GM12875 (cell line): Measurements from ENCODE around the gene ABCG1.

ENCODE experiments used
- H3K4me3 ChIP-seq: one replicate; pipeline ENCODE4 v1.5.1; 2011; ENCODE audit warnings: low read depth, low read length, control low read depth
- TF ChIP-seq, protein P1 (sequence below): IDR thresholded peaks from 2 replicates; pipeline ENCODE4 v1.5.1; 2011; ENCODE audit warnings: low read depth, mild to moderate bottlenecking, control low read depth, inconsistent platforms, low read length, moderate library complexity, borderline replicate concordance; ENCODE audit not compliant: insufficient read depth

The ABCG1 gene

DNA sequence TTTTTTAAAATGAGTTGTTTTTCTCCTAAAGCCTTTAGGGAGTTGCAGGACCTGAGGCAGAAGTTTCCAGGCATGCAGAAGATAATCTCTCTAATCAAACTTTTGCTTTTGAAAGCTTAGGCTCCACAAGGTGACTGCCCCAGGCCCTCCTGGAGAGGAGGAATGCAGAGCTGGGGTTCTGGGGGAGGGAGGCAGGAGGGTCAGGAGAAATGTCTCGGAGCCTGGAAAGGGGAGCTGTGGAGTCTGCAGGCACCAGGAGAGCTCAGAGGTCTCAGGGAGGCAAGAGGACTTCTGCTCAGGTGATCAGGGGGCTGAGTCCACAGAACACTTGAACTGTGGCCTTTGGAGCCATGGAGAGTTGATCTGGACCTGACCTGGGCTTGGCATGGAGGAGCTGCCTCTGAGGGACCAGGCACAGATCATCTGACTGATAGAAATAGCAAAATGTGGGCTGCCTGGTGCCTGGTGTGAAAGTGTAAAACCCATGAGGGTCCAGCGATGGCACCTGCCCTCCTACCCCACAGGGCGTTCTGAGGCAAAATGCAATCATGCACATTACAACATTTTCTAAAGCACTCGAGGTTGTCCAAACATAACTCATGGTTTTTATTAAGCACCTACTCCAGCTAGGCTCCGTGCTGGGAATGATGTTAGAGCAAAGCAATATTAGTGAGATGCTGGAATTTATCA, 10.0 kb upstream of the ABCG1 start:
- TF ChIP-seq, protein P1, sequence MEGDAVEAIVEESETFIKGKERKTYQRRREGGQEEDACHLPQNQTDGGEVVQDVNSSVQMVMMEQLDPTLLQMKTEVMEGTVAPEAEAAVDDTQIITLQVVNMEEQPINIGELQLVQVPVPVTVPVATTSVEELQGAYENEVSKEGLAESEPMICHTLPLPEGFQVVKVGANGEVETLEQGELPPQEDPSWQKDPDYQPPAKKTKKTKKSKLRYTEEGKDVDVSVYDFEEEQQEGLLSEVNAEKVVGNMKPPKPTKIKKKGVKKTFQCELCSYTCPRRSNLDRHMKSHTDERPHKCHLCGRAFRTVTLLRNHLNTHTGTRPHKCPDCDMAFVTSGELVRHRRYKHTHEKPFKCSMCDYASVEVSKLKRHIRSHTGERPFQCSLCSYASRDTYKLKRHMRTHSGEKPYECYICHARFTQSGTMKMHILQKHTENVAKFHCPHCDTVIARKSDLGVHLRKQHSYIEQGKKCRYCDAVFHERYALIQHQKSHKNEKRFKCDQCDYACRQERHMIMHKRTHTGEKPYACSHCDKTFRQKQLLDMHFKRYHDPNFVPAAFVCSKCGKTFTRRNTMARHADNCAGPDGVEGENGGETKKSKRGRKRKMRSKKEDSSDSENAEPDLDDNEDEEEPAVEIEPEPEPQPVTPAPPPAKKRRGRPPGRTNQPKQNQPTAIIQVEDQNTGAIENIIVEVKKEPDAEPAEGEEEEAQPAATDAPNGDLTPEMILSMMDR = no peak
- H3K4me3 ChIP-seq = no peak overlapping the region

GRCh38 chr21:42209801-42210479, 9.0 kb upstream of the ABCG1 start:
- TF ChIP-seq, protein P1 = no peak
- no peak overlapping the region for H3K4me3 ChIP-seq

DNA sequence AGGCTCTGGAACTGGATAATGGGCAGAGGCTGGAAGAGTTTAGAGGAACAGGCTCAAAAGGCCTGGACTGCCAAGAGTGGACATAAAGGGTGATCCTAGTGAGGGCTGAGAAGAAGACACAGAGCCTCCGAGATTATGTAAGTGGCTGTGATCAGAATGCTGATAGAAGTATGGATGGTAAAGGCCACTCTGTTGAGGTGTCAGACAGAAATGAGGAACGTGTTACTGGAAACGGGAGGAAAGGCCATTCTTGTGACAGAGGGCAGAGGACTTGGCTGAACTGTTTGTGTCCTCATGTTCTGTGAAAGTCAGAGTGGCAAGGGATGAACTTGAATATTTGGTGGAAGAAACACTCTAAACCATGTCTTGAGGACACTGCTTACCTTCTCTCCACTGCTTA, 6.7 kb upstream of the ABCG1 start:
- H3K4me3 ChIP-seq = no peak overlapping the region
- TF ChIP-seq, protein P1 = no peak

- TF ChIP-seq, protein P1 = no peak
- H3K4me3 ChIP-seq = no peak overlapping the region
These were observed 5.7 kb upstream of the ABCG1 start for GRCh38 chr21:42213082-42213774.

DNA sequence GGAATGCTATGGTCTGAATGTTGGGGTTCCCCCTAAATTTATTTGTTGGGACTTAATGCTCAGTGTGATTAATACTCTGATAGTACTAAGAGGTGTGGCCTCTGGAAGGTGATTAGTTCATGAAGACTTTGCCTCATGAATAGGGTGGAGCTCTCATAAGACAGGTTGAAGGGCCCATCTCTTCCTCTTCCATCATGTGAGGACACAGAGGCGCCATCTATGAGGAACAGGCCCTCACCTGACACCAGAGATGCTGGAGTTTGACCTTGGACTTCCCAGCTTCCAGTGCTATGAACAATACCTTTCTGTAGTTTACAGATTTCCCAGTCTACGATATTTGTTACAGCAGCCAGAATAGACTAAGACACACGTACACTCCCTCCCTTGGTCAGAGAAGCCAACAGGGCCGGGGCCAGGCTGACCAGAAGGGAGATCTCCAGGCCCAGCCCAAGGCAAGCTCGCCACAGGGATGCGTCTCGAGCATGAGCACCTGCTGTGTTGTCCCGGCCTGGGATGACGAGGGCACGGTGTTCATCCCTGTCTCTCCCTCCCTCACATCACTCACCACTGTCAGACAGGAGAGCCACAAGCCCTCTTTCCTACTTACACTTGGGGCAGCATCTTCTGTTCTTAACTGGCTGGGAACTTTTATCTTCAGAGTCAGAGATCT, 4.7 kb upstream of the ABCG1 start:
- no peak overlapping the region for H3K4me3 ChIP-seq
- TF ChIP-seq, protein P1 = no peak

- no peak overlapping the region for H3K4me3 ChIP-seq
- TF ChIP-seq, protein P1 = no peak
These were observed 4.0 kb upstream of the ABCG1 start for GRCh38 chr21:42214921-42215320.
